HL-60/S4 treated with phorbol 12-myristate 13-acetate at 8.2 ng/mL for 4 days and 3 days (cell line): ENCODE measurements around the gene RGL3.
"Not testable (repeated sequence)": the region's sequence is repeated elsewhere in the genome, so short reads cannot be mapped to it uniquely, and the experiment has no call there.

Source experiments
- in situ Hi-C: fragments of 300-500 bp; cut with MboI; formaldehyde crosslinking; loops from 2 replicates; pipeline ENCODE4 v1.15.0; 2022; ENCODE audit warnings: low sequenced_read_pairs

The RGL3 gene

DNA sequence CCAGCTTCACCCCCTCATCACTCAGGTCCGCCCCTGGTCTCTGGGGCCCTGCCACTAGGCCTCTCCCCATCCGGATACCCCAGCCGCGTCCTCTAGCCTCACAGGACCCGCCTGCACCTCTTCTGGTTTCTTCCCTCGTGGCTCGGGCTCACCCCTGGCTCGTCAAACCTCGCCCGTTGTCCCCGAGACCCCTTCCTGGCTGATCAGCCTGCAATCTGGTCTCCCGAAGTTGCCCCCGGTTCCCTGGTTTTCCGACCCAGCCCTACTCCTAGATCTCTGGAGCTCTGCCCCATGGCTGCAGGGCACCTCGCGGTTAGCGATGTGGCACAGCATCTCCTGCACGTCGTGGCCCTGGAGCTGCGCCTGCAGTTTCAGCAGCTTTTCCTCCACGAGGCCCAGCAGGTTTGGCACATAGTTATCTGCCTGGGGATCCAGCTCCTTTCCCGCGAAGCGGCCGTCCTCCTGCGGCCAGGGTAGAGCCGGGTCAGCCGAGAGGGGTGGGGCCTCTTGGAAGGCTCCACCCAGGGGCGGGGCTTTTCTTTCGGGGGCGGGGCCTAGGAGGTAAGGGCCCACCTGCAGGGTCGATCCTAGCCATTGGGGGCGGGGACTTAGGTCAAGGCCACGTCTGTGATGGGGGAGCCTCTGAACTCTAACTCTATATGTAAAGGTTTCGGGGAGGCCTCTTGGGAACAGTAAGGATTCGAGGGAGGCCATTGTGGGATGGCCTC is 2.4 kb upstream of the RGL3 start:
- in situ Hi-C loops = no loop called here

DNA sequence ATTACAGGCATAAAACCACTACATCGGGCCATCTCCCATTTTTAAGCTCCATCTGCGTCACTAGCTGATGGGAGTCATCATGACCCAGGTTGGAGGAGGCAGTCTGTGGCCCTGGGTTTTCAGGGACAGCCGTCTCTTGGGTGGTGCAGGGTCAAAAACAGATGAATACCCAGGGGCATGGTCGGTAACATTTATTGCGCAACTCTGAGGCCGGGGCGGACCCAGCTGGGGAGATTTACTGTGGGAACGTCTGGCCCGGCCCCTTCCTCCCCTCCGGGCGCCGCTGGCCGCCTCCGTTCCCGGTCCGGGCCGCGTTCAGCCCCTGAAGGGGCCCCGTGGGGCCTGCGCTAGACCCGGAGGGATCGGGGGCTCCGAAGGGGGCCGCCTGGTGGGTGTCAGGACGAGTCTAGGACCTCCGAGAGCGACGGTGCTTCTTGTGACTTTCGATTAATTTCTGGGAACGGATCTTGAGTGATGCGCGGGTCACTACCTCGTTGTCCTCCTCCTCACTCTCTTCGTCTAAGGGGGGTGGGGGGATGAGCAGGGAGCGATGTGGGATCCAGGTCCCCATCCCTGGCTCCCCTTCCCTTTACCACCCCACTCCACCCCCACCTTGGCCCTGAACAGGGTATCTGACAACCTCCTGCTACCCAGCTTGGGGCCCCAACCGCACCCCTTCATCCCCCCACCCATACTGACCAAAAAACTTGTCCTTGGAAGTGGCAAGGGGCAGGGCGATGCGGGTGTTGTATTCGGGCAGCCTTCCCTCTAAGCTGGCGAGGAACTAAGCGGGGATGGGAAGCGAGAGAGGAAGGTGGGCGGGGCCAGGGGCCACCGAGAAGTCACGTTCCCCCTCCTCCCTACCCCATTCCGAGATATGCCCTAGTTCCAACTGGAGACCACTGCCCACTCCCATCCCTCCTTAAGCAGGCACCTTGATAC is 1.6 kb upstream of the RGL3 start:
- in situ Hi-C loops = no loop called here

DNA sequence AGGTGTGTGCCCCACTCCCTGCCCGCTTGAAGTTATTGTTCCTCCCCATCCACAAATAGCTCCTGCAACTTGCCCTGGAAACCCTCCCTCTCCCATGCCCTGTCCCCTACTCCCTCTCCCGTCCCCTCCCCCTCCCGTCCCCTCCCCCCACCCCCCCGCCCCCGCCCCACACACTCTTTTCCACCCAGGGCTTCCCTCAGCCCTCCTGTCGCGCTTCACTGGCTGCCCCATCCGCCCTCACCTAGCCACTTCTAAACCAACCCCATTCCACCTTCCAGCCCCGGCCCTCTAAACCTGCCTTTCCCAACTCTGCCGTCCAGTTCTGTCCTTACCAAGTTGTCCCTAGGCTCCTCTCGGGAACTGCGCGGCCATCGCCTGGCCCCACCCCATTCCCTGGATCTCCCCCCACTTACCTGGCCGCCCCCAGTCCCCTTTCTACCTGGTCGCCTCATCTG is 993 bp downstream of the RGL3 start:
- in situ Hi-C loops = no loop called here

GRCh38 chr19:11416346-11417052 is 2.6 kb downstream of the RGL3 start:
- in situ Hi-C loops = no loop called here

DNA sequence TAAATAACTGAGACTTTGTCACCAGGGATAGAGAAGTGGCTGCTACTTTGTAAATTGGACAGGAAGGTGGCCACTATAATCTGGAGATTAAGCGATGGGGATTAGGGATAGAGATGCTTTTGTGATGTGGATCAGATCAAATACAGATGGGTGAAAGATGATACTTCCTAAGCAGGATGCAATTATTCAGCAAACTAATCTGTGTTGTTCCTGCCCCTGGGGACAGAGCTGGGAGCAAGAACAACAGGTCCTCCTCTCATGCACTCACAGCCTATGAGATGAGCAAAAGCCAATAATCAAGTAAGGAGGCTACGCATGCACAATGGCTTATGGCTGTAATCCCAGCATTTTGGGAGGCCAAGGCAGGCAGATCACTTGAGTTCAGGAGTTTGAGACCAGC is 4.6 kb downstream of the RGL3 start:
- in situ Hi-C loops = no loop called here

DNA sequence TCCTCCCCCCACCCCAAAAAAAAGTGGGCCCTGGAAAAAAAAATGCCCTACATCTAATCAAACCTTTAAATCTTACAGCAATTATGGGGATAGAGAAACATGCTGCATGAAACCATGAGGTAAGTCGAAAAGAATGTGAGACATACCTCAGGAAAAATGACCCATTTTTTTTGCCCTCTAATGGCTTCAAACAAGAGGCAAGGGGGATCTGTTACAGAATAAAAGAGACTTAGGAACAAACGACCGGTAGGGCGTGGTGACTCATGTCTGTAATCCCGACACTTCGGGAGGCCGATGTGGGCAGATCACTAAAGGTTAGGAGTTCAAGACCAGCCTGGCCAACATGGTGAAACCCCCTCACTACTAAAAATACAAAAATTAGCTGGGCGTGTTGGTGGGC is 8.4 kb downstream of the RGL3 start:
- in situ Hi-C loops = no loop called here

GRCh38 chr19:11408591-11408990 is 10.5 kb downstream of the RGL3 start:
- in situ Hi-C loops = no loop called here

DNA sequence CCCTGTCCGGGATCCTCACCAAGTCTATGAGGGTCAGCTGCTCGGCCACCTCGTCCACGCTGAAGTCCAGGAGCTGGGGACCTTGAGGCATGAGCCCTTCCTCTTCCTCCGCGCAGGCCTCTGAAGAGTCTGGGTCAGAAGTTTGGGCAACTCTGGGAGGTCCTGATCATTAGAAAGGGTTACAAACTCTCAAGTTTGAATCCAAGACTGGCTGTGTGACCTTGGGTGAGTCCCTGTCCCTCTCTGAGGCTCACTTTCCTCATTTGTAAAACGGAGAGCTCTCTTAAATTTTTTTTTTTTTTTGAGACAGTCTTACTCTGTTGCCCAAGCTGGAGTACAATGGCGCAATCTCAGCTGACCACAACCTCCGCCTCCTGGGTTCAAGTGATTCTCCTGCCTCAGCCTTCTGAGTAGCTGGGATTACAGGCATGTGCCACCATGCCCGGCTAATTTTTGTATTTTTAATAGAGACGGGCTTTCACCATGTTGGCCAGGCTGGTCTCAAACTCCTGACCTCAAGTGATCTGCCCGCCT is 12.3 kb downstream of the RGL3 start:
- in situ Hi-C loops = not testable (repeated sequence)

GRCh38 chr19:11405846-11406643 is 13.1 kb downstream of the RGL3 start:
- in situ Hi-C loops = no loop called here

- in situ Hi-C loops = no loop called here
Measured at GRCh38 chr19:11404588-11405222, 14.4 kb downstream of the RGL3 start.

- in situ Hi-C loops = no loop called here
Measured at GRCh38 chr19:11401808-11402543, 17.1 kb downstream of the RGL3 start.

- in situ Hi-C loops = no loop called here
Measured at GRCh38 chr19:11400798-11401197, 18.3 kb downstream of the RGL3 start.

DNA sequence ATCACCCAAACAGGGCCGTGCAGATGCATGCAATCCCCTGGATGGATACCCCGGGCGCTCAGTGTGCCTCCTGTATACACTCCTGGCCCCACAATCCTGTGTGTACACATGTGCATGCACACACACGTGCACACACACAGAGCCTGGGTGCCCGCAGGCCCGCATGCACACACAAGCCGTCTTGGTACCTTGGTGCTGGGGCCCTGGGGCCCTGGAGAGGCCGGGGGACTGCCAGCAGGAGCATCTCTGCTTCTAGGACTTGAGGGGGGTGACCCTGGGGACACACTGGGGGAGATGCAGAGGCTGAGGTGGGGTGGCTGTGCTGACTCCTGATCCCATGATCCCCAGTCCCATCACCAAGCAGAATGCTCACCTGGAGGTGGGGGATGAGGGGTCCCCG is 19.4 kb downstream of the RGL3 start:
- in situ Hi-C loops = no loop called here

DNA sequence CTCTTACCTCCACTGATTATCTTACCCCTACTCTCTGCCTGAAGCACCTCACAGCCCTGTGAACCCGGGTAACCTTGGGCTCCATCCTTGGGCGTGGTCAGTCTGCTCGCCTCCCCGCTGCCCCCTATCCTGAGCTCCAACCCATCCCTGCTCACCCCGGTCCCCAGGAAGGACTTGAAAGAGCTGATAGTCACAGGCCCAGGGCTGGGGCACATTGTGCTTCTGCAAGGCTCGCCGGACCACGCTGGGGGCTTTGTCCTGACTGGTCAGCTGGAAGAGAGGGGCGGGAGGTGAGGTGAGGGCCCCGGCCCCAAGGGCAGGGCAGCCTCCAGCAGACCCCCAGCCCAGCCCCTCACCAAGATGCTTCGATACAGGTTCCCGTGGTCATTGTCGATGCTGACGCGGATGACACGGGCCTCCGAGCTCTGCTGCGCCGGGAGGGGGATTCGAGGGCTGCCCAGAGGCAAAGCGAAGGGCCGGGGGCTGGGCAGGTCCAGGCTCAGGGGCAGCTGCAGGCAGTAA is 22.0 kb downstream of the RGL3 start:
- in situ Hi-C loops = no loop called here

- in situ Hi-C loops = no loop called here
Measured at GRCh38 chr19:11390933-11391680, 28.0 kb downstream of the RGL3 start.

- in situ Hi-C loops = no loop called here
Measured at GRCh38 chr19:11390359-11390758, 28.8 kb downstream of the RGL3 start.

DNA sequence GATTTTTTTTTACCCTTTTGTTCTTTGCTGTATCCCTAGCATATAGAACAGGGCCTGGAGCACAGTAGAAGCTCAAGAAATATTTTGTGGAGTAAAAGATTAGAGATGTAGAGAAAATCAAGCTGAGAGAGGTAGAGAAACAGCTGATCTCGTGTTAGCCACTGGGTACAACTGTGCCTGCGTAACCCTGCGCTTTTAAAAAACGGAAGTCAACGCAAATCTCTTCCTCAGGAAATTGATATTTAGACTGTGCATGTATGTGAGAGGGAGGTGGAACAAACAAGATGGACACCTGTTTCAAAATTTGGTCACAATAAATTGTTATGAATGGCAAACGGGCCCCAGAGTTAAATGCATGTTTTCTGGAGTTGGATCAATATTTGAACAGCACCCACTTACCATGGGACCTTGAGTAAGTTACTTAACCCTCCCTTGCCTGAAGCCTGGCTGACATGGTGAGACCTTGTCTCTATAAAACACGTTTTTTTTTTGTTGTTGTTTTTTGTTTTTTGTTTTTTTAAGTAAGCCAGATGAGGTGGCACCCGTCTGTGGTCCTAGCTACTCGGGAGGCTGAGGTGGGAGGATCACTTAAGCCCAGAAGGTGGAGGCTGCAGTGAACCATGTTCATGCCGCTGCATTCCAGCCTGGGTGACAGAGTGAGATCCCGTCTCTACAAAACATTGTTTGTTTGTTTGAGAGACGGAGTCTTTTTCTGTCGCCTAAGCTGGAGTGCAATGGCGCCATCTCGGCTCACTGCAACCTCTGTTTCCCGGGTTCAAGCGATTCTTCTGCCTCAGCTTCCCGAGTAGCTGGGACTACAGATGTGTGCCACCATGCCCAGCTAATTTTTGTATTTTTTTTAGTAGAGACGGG is 31.7 kb downstream of the RGL3 start:
- in situ Hi-C loops = no loop called here
